GM21786 (cell line): Measurements from ENCODE around the gene NARS2.
A peak's percentile ranks its signal among the peaks of the same experiment; 100 is the strongest.
"Not testable (repeated sequence)": the region's sequence is repeated elsewhere in the genome, so short reads cannot be mapped to it uniquely, and the experiment has no call there.

Experiments used
- ATAC-seq: cut with Tn5 transposase; IDR thresholded peaks from one replicate; pipeline ENCODE4 v1.9.1; 2021; ENCODE audit not compliant: unreplicated experiment

NARS2 gene

GRCh38 chr11:78574386-78575381 is at the start of gene NARS2:
TSS of gene NARS2 (minus strand) at chr11:78574864. CDS start at chr11:78574488, 376 bp downstream.
- ATAC-seq = peak; percentile 90

GRCh38 chr11:78622666-78623065 is 48.0 kb upstream of the NARS2 start:
- ATAC-seq = no peak

- ATAC-seq = no peak
These were observed 45.5 kb upstream of the NARS2 start for GRCh38 chr11:78620159-78620558.

GRCh38 chr11:78615724-78616123 is 41.1 kb upstream of the NARS2 start:
- no peak for ATAC-seq

- no peak for ATAC-seq
These were observed 38.7 kb upstream of the NARS2 start for GRCh38 chr11:78613378-78613813.

- ATAC-seq = no peak
These were observed 38.2 kb upstream of the NARS2 start for GRCh38 chr11:78612721-78613377.

GRCh38 chr11:78609321-78609720 is 34.7 kb upstream of the NARS2 start:
- ATAC-seq = not testable (repeated sequence)

GRCh38 chr11:78607696-78608095 is 33.0 kb upstream of the NARS2 start:
- no peak for ATAC-seq

GRCh38 chr11:78606667-78607066 is 32.0 kb upstream of the NARS2 start:
- no peak for ATAC-seq

GRCh38 chr11:78605296-78605695 is 30.6 kb upstream of the NARS2 start:
- ATAC-seq = no peak

- no peak for ATAC-seq
These were observed 29.1 kb upstream of the NARS2 start for GRCh38 chr11:78603792-78604191.

GRCh38 chr11:78602771-78603170 is 28.1 kb upstream of the NARS2 start:
- ATAC-seq = not testable (repeated sequence)

- ATAC-seq = not testable (repeated sequence)
These were observed 26.4 kb upstream of the NARS2 start for GRCh38 chr11:78601066-78601465.

- not testable (repeated sequence) for ATAC-seq
These were observed 22.9 kb upstream of the NARS2 start for GRCh38 chr11:78597579-78597978.

GRCh38 chr11:78595436-78596130 is 20.9 kb upstream of the NARS2 start:
- ATAC-seq = no peak

- no peak for ATAC-seq
These were observed 20.1 kb upstream of the NARS2 start for GRCh38 chr11:78594814-78595213.

- ATAC-seq = no peak
These were observed 13.9 kb upstream of the NARS2 start for GRCh38 chr11:78588517-78588916.

- no peak for ATAC-seq
These were observed 12.8 kb upstream of the NARS2 start for GRCh38 chr11:78587446-78587845.

GRCh38 chr11:78586452-78587046 is 11.9 kb upstream of the NARS2 start:
- no peak for ATAC-seq

- no peak for ATAC-seq
These were observed 9.2 kb upstream of the NARS2 start for GRCh38 chr11:78583889-78584288.

GRCh38 chr11:78577495-78577894 is 2.8 kb upstream of the NARS2 start:
- ATAC-seq = no peak
